ENCODE measurements around the gene APOC3. TPM values are rescaled to one million over a fixed set of nuclear protein-coding genes. Genes with fewer than 3 reads are reported as not detected.

Gene APOC3
- total RNA-seq, 1 donor from 2014 or later = not detected

DNA sequence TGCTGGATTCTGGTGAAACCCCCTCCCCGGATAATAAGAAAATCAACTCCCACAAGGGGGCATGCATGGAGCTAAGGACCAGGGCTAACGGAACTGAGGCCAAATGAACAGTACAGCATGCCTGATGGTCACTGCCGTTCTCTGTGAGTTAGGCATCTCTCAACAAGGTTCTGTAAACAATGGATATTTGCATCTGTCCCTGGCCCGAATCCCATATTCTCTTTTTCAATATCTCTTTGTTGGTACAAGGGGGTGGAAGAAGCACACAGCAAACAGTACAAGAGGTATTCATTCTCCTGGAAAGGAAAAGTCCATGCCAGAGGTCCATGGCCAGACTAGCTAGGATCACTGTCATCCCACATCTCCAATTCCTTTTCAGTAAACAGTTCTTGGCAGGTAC, 39.9 kb downstream of the APOC3 start:
- intact Hi-C loops (cut with micrococcal nuclease) = no loop called here

DNA sequence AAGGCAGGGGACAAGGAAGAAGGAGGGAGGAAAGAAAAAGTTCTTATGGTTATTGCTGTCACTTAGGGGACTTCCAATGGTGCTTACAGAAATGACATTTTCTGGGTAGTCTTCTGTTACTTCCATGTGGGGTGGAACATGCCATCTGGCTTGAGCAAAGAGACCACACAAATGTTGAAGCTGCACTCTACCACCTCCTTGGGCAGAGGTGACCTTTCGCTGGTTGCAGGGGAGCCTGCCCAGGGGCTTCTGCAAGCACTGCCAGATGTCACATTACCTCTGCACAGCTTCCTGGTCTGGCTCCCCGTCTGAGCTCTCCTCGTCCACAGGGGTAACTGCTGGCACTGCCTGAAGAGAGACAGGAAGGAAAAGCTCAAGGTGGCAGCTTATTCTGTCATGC, 40.3 kb downstream of the APOC3 start:
- intact Hi-C loops (cut with micrococcal nuclease) = no loop called here

DNA sequence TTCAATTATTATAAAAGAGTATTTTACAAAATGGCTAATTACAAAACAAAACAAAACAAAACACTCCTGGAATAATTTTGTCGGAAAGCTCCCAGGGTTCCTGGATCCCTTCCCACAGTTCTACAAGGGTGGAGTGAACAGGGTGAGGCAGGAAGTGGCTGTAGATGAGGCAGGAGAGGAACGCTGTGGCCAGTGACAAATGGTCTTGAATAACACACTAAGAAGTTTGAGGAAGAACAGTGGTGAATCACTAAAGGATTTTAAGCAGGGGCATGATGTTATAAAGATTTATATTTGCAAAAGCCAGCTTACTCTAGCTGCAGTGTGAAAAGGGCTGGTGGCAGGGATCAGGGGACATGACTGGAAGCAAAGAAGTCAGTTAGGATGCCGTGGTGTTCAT, 41.5 kb downstream of the APOC3 start:
- intact Hi-C loops (cut with micrococcal nuclease) = no loop called here

DNA sequence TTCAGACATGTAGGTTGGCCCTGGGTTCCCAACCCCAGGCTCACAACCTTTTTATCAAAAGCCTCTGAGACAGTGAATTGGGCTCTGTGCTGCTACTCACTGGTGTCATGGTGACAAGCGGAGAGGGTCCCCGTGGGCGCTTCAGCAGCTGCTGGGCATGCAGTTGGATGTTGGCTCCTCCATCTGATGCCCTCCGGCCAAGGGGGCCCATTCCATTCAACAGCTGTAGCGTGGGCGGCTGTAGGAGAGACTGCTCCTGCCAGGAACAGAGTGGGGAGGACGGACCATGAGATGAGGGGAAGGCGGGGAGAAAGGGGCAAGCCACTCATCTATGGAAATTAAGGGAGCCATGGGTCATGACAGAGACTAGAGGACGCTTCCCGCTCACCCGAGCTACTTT, 43.7 kb downstream of the APOC3 start:
- intact Hi-C loops (cut with micrococcal nuclease) = no loop called here

DNA sequence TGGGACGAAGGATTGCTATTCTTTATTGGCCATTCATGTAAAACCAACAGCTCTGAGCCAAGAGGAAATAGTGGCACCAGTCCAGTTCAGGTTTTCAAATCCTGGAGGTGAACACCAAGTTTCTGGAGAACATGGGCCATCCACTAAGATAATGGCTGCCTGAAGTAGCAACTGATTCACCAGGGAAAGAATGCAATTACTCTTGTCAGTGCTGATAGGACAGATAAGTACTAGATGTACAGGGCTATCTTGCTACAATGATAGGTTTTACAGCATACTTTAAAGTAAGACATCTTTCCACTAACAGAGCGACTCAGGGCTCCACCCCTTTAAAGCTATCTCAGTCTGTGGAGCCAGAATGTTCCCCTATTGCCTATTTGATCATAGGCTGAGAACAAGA, 44.5 kb downstream of the APOC3 start:
- intact Hi-C loops (cut with micrococcal nuclease) = no loop called here

DNA sequence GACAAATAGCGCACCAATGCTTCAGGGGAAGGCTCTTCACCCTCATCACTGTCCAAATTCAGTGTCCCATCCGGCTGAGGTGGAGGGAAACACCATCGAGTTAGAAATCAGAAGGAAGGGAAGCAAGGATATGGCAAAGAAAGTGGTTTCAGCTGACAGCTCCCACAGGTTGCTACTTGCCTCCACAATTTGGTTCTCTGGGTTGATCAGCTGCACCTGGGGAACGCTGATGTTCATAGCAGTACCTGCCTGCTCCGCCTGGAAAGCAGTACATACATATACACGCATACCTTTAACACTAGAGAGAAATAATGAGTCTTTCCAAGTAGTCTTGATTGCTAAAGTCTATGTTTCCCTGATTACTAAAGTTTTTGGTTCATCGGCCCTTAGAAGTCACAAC, 45.5 kb downstream of the APOC3 start:
- intact Hi-C loops (cut with micrococcal nuclease) = no loop called here

DNA sequence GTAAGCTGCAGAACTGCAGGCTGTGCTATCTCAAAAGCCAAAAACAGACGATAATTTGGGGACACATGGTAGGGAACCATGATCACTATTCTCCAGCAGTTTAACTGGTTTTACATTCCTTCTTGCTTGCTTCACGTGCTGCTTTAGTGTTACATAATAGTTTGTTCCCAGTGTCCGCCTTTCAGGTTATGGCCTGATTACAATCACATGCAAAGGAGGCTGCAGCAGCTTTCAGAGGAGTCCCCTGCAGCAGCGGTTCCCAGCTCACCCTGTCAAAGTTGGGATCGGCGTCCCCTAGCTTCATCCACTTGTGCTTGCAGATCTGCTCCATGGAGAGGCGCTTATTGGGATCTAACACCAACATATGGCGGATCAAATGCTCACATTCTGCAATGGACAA, 46.9 kb downstream of the APOC3 start:
- intact Hi-C loops (cut with micrococcal nuclease) = no loop called here

DNA sequence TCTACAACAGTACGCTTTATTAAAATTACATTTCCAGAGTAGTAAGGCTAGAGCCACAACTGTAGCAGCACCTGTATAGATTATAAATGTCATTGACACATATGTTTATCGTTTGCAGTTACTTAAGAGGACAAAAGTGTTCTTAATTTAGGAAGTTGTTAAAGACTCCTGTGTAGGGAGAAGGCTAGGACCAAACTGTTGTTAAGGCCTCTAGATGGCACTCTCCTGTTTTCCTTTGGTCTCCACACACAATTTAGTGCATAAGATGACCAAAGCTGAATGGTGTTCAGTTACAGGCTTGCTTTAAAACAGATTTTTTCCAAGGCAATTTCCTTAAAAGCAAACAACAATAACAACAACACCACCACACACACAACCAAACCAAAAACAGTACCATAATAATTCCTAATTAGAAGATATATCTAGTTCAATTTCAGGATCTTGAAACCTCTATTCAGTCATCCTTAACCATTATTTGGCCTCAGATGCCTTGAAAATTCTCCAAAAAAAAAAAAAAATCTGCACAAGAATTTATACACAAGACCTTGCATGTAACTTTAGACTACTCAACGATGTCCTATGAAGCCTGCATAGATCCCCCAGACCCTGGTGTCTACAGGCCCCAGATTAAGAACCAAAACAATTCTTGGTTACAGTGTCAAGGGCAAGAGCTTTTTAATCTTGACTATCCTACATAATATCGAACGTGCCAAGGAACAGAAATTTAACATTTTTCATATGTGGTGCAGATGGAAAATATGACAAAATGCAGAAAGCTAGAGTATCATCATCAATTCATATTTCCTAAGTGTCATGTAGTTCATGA, 50.3 kb downstream of the APOC3 start:
- intact Hi-C loops (cut with micrococcal nuclease) = loop anchor here (1.0 kb wide), 2 partner anchors 226 to 346 kb away; no protein-coding TSS in a partner anchor

DNA sequence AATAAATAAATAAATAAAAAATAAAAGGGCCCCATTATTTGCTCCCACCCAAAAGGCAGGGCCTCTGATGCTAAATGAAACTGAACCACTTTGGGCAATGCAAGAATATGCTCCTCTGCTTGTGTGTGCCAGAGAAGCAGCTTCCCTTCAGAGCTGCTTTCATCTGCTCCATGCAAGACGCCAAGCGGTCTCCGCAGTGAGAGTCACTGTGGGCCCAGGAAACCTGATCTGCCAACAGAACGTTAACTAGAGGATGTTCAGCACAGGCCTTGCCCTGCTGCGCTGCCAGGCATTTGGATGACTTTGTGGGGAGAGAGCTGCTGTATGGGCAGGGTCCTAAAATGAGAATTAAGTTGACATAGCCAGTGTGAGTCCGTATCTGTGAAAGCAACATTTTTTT, 51.4 kb downstream of the APOC3 start:
- intact Hi-C loops (cut with micrococcal nuclease) = no loop called here

DNA sequence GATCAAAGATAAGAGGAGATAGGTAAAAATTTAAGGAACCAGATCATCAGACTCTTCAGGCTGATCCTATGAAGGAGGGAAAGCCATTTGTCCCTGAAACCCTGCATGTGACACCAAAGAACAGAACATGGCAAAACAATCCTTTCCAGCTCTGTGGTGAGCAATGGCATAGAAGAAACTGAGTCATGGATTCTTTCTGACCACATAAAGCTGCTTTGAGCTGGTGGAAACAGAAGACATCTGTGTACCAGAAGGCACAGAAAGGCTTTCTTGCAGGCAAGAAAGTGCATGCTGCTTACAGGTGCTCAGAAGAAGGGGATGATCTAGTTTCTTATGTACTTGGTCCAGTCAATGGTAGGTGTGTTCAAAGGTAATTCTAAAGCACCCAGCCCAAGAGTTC, 52.7 kb downstream of the APOC3 start:
- intact Hi-C loops (cut with micrococcal nuclease) = no loop called here

Other genes with a start within 250 kb of the APOC3 start
- gene BUD13, start 56.9 kb upstream of the APOC3 start, total RNA-seq = 34.8 and 34.9 TPM in 2 replicates
- 66.1 and 67.8 TPM in 2 replicates for gene ZPR1, start 41.9 kb upstream of the APOC3 start, total RNA-seq
- not detected in 2 replicates for gene APOA5, start 38.0 kb upstream of the APOC3 start, total RNA-seq
- not detected in 2 replicates for gene APOA4, start 6.6 kb upstream of the APOC3 start, total RNA-seq
- 0.18 TPM in 1 of 2 replicates, not detected in the other for gene APOA1, start 7.7 kb downstream of the APOC3 start, total RNA-seq

Measured in T-helper 2 cell treated with Interferon-gamma antibody and Interleukin-4, amounts not matched to agents 100 ng/mL and 5 ng/mL, for 36 hours (primary cell).